ENCODE results near the gene INPP4A.
A peak's percentile ranks its signal among the peaks of the same experiment; 100 is the strongest.
"Not testable (repeated sequence)": the region's sequence is repeated elsewhere in the genome, so short reads cannot be mapped to it uniquely, and the experiment has no call there.

INPP4A gene

DNA sequence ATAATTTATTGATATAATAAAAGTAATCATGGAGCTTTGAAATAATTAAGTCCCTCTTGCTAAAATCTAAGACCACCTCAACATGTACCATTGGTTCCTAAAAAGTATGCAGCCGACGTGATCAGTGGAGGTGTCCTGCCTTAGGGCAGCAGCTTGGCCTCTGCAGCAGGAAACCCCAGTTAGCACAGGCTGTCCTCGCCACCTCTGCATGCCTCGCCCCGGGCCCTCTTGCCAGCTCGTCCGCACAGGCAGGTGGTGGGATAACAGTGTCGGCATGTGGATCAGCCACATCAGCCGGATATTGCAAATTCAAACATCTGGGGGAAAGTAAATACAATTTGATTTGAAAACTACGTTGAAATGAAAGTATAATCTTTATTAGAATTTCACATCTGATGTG lies 140.7 kb downstream of the INPP4A start:
- DNase-seq (ENCODE audit: low read depth in 2 of 2), result no peak

DNA sequence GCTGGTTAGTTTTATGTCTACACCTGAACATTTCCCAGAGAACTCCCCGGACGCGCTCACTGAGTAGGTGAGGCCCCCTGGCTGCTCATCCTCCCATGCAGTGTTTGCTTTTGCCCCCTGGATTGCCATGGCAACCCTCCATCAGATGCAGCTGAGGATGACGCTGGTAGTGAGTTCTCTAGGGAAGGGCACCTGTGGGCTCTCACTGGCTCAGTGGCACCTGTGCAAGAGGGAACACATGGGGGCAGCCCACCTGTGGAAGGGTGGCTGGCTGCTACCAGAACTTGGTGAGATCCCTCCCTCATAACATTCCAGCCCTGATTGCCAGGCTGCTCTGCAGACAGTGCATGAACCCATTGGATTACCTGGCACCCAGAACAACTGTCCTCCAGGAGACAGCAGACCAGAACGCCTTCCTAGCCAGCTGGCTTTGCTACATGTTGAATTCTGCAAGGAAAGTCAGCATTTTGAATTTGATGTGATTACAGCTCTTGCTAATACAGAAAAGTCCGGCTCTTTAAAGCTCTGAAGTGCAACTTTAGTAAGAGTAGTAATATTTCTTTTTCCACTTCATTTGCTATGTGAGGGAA lies 142.0 kb downstream of the INPP4A start:
- DNase-seq (ENCODE audit: low read depth in 2 of 2), result no peak

DNA sequence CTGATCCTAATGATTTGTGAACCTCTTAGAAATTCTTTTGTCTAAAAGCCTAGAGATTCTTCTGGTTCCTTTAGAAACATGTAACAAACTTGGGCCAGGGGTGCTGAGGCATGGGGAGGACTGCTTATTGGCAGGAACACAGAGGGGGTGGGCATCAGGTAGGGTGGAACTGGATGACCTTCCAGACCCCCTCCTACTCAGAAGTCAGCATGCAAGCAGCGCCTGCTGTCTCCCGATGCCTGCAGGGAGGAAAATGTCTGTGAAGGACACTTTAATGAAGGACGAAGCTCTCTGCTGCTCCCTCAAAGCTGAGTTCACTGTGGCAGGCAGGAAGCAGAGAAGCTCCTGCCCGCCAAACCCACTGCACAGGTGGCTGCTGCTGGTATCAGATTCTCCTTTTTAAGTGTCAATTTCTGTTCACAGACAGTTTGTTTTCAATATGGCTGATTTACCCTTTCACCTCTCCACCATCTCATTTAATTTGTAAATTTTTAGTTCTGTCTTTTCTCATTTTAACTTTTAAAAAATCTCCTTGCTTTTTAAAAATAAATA lies 144.3 kb downstream of the INPP4A start:
- no peak for DNase-seq (ENCODE audit: low read depth in 2 of 2)

DNA sequence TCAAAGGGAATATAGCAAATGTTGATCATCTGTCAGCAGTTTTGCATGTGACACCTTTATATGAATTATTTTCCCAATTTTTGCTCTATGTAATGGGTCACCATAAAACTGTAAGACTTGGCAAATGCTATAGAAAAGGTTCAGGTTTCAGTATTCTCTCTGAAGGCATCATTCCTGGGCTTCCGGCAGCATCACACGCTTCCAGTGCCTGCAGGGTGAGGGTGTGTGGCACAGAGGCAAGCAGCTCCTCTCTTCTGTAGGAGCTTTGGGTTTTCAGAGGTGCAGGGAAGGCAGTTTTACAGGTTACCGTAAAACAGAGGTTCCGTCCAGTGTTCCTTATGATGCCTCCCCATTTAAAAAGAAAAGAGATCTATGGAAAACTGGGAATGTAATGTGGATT lies 144.8 kb downstream of the INPP4A start:
- DNase-seq (ENCODE audit: low read depth in 2 of 2), result no peak

DNA sequence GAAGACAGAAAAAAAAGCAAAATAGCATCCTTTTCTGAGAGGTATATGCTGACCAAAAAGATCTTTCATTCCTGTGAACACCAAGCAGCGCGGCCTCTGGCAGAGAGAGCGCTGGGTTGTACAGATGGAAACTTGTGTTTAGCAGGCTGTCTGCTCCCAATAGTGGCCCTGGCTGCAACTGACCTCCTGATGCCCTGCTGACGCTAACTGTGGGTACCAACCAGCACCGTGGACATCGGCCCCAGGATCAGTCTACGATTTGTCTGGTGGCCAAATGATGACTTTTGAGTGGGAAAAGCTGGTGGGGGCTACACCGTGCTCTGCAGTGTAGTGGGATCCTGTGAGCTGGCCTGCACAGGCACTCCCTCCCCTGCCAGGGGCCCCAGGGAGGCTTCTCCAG lies 147.9 kb downstream of the INPP4A start:
- DNase-seq (ENCODE audit: low read depth in 2 of 2), result no peak

DNA sequence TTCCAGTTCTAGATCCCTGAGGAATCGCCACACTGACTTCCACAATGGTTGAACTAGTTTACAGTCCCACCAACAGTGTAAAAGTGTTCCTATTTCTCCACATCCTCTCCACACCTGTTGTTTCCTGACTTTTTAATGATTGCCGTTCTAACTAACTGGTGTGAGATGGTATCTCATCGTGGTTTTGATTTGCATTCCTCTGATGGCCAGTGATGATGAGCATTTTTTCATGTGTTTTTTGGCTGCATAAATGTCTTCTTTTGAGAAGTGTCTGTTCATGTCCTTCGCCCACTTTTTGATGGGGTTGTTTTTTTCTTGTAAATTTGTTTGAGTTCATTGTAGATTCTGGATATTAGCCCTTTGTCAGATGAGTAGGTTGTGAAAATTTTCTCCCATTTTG lies 150.0 kb downstream of the INPP4A start:
- DNase-seq (ENCODE audit: low read depth in 2 of 2), result not testable (repeated sequence)

DNA sequence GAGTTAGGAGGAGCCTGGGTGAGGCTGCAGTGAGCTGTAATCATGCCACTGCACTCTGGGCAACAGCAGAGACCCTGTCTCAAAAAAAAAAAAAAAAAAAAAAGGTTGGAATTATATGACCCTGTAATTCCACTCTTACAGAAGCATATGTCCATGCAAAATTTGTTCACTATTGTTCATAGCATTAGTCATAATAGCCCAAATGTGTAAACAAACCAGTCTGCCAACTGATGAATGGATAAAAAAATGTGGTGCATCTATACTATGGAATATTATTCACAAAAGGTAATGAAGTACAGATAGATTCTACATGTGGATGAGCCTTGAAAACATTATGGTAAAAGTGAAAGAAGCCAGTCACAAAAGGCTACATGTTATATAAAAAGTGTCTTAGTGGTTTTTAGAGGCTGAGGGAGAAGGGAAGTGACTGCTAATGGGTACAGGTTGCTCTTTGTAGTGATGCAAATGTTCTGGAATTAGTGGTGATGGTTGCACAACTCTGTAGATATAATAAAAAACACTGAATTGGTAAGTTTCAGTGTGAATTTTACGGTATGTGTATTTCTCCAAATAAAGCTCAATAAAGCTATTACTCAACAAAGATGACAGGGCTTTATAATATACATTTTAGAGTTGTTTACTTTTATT lies 154.2 kb downstream of the INPP4A start:
- DNase-seq (ENCODE audit: low read depth in 2 of 2), result no peak

DNA sequence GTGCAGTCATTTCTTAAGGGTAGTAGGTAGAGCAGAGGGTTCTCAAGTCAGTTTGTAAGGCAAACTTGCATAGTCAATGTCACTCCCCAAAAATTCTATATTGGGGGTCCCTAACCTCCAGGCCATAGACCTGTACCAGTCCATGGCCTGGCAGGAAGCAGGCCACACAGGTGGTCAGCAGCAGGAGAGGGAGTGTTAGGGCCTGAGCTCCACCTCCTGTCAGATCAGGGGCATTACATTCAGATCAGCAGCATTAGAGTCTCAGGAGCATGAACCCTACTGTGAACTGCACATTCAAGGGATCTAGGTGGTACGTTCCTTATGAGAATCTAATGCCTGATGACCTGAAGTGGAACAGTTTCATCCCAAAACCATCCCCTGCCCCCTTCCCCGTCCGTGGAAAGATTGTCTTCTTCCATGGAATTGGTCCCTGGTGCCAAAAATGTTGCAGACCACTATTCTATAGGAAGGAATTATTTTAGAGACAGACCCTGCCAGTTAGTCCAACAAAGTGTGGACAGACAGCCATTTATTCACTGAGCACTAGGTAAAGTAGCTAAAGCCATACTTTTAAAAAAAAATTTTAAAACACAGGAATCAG lies 157.0 kb downstream of the INPP4A start:
- DNase-seq (ENCODE audit: low read depth in 2 of 2), result no peak

DNA sequence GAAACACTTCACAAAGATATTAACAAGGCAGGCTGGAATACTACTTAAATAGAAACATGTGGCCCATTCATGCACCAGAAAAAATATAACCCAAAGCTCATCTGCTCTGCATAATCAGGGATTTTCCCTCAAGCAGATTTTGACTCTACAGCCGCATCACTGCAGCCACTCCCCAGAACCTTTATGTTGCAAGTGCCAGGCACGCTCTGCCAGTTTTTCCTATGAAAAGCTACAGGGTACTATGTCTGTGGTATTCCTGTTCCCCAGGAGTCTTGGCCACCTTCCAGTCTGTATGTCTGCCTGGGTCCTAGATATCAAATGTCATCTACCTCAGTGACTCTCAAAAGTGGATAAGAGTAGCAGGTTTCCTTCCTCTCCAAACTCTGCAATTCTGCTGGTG lies 159.9 kb downstream of the INPP4A start:
- DNase-seq (ENCODE audit: low read depth in 2 of 2), result no peak

DNA sequence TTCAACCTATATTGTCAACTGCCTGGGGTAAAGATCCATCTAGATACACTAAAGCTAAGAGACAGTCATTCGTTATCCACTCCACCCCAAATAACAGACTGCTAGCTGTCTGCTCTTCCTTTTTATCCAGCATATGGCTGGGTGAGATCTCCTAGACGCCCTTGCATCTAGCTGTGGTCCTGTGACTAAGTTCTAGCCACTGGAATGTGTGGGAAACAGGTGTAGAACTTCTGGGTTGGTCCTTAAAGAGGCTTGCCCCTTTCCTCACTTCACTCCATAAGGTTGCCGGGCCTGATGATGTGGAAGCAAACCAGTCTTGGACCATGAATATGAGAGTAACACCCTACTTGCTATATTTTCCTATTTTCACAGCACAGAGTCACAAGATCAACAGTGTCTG lies 160.4 kb downstream of the INPP4A start:
- no peak for DNase-seq (ENCODE audit: low read depth in 2 of 2)

DNA sequence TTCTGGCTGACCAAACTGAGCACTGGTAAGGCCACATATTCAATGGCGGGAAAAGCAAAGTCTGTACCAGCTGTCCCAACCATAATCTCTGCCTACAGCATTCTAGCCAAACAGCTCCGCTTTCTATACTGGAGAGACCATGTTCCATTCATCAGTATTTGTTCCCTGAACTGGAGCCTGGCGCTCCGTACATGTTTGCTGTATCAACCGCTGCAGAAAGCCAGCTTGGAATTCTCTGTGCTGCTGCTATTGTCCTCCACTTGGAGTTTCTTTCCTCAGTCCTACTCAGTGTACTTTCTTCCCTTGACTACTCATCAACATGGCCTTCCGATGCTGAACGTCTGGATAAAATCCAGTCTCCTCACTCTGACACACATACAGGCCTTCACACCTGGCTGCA lies 161.8 kb downstream of the INPP4A start:
- DNase-seq (ENCODE audit: low read depth in 2 of 2), result no peak

DNA sequence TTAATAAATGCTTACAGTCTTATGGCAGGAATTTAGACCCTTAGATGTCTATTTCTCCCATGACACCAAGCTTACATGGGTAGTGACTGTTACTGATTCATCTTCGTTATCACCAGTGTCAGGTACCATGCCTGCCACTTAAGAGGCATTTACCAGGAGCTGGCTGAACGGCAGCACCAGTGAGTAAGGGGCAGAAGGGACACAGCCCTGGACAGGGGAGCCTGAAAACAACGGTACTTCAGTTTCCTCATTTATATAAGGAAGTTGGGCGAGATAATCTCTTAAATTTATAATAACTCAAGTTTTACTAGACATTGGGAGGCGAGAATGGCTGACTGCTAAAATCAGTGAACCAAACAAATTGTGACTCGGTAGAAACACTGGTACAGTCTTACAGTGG lies 162.4 kb downstream of the INPP4A start:
- DNase-seq (ENCODE audit: low read depth in 2 of 2), result no peak

DNA sequence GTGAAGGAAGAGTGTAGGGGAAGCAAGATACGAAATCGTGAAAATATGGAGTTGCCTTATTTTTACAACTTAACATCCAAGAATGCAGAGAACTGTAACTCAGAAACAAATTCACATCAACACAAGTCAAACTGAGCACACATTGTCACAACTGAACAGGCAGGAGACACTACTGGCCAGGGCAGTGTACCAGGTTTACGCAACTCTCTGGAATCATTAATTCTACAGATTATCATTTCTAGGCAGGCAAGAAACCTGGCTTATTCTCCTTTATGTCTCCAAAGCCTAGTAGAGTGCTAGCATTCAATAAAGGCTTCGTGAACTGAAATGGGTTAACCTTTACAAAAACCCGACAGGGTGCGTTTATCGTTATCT lies 163.1 kb downstream of the INPP4A start:
- DNase-seq (ENCODE audit: low read depth in 2 of 2), result no peak

DNA sequence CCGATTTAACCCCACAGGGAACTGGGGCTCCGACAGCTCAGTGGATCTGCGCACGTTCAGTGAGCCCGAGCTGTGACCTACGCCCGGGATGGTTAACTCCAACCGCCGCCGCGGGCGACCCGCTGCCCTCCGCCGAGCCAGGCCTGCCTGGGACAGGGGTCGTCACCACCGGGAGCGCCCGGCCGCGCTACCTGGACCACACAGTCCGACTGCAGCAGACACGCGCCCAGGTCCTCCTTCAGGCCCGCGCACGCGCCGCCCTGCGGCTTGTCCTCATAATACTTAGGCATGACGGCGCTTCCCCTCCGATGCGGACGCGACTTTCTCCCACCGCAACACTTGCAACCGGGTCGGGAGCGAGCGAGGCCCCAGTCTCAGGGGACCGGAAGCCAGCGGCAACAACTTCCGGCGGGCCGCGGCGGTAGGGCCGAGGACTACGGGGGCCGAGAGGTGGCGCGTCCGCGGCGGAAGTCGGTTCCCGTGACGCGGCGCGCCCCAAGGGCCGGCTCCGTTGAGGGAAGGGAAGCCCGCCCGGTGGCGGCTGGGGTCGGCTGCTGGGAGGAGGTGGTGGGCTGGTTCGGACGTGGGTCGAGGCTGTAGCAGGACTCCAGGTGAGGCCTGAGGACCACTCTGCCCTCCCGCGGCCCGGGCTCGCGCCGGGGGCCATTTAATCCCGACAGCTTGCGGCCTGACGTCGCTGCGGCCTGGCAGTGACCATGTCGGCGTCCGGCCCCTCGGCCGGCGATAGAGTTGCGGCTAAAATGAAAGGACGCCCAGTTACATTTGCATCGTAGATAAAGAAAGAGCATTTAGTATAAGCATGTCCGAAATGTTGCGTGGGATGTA lies 163.7 kb downstream of the INPP4A start, which contains the start of the genes COA5 and UNC50:
TSS of gene COA5 (minus strand) at position 397 of the 846 bp plus-strand sequence. CDS start at position 290, 107 bp downstream.
TSS of gene UNC50 (plus strand) at position 474 of the 846 bp plus-strand sequence. CDS start 1,171 bp downstream, outside the sequence.
- DNase-seq (ENCODE audit: low read depth in 2 of 2), result peak; percentile 71 to 77

DNA sequence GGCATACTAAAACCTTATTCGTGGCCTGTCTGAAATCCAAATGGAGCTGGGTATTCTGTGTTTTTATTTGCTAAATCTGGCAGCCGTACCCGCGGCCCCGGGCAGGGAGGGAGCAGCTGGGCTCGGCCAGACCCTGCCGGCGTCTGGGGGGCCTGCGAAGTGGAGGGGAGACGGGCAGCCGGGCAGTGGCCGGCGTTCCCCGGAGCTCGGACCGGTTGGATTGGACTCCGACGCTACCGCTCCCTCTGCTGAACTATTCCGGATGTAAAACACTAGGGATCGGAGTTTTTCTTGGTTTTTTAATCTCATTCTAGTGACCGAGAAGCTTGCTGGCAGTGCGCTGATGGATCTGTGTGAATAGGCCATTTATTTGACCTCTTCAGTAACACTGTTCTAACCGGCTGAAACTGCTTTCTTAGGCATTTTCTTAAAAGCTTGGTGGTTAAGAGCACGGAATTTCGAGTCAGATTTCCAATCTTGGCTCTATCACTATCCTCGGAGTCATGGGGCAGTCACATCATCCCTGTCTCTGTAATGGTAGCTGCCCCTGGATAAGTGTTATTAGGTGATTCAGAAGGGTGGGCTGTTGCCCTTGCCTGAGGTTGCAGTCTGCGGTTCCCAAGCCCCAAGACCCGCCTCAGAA lies 164.4 kb downstream of the INPP4A start:
- DNase-seq (ENCODE audit: low read depth in 2 of 2), result no peak

DNA sequence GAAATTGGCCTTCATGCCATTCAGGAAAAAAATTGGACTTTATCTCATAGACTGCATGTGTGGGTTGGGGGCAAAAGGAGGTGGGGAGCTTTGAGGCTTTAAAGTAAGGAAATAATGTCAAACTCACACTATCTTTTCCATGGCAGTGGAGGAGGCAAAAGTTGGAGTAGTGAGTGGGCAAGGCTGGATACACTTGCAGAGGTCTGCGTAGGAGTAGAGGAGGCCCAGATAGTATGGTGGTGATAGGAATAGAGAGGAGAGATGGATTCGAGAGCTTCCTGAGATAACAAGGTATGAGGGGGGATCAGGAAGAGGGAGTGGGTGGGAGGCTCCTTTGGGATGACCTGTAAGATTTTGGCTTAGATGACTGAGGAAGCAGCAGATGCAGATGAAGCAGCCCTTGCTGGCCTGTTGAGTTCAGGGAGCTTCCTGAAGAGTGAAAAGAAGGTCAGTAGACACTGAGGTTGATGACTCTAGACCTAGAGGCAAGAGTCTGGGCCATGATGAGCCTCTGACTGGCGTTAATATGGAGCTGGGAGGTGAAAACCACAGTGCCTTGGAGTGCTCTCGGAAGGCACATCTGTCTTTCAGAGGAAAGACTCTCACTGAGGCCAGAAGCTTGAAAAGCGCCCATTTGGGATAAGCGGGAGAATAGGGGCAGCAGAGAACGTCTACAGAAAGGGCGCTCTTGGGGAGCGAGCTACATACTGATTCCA lies 169.5 kb downstream of the INPP4A start:
- no peak for DNase-seq (ENCODE audit: low read depth in 2 of 2)

DNA sequence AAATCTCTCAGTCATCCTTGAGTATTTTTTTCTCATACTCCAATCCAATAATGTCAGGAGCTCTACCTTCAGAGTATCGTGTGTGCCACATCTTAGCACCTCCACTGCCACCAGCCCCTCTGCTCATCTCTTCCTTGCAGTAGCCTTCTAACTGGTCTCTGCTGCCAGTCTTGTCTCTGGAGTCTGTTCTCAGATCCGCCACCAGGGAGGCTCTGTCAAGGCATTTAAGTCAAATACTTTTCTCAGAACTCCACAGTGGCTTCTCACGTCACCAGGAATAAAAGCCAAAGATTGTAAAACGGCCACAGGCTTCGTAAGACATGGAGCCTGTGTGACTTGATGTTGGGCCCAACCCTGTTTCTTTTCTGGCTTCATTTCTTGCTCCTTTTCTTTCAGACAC lies 170.8 kb downstream of the INPP4A start:
- no peak for DNase-seq (ENCODE audit: low read depth in 2 of 2)

DNA sequence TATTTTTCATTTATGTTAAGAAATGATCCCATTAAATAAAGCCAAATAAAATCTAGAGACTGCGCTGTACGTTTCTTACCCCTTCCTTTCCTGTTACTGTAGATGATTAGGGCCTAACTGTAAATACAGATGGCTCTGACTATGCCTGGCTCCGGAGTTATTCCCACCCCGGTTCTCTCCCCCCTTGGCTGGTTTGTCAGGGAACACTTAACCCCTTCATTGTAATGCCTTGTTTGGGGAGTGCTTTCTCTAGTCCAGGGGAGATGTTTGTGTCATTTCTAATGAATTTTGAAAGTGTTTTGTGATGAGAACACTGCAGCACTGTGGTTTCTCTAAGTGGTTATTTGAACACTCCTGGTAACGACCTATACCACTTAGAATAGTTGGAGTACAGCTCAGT lies 172.5 kb downstream of the INPP4A start:
- no peak for DNase-seq (ENCODE audit: low read depth in 2 of 2)

DNA sequence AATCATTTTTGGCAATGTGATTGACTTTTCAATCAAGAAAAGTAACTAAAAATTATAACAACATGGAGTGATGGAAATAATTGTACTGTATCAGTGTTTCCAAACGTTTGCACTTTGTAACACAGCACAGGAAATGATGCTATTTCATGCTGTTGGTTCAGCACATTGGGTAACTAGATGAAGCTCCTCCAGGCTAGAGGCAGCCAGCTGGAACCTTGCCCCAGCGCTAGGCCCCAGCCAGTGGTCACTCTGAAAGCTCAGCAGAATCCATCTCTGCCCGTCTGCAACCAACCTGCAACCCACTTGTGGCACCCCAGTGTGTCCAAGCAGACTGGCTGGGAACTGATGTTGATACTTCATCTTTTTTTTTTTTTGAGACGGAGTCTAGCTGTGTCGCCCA lies 179.0 kb downstream of the INPP4A start:
- DNase-seq (ENCODE audit: low read depth in 2 of 2), result no peak

DNA sequence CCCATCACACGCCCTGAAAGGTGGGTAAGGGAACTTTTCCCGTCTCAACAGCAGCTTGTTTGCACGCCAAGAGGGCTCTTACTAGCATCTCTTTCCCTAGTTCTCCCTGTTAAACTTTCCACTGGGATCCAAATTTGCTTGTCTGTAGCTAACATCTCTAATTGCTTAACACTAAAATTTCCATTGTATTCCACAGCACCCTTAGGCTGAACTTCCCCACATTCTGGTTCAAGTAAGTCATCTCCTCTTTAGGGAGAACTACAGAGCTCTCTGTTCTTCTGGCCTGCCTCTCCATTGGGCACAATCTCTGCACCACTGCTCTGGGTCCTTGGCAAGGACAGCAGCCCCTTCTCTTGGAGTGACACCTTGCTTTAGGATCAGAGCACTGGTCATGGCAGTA lies 187.7 kb downstream of the INPP4A start:
- no peak for DNase-seq (ENCODE audit: low read depth in 2 of 2)

Data from stimulated activated CD8-positive, alpha-beta memory T cell treated with anti-CD3 and anti-CD28 coated beads, Interleukin-15, amount 100 ng/mL, for 4 hours (primary cell).